HL-60 (cell line): ENCODE measurements around the gene CCDC88C.
A peak's percentile ranks its signal among the peaks of the same experiment; 100 is the strongest.

Source experiments
- DNase-seq, 2 experiments: peaks; one replicate each; pipeline ENCODE4 v3.0.0-alpha.2; 2010 to 2020; ENCODE audit warnings: low read depth in 1 of 2, low spot score in 1 of 2
- H3K27ac ChIP-seq: fragments of 250-450 bp; sonication (Bioruptor Pico); replicated peaks from 2 replicates; pipeline ENCODE4 v1.5.1; 2020; ENCODE audit warnings: mild to moderate bottlenecking, moderate library complexity
- H3K27me3 ChIP-seq: fragments of 250-450 bp; sonication (Bioruptor Pico); 2 replicates; pipeline ENCODE4 v1.5.1; 2021; ENCODE audit warnings: mild to moderate bottlenecking, moderate library complexity; ENCODE audit not compliant: insufficient read depth, poor library complexity, severe bottlenecking
- H3K4me3 ChIP-seq: replicated peaks from 2 replicates; pipeline ENCODE4 v1.5.1; 2011; ENCODE audit warnings: mild to moderate bottlenecking, control low read depth, low read length; ENCODE audit not compliant: insufficient read depth
- CTCF ChIP-seq: IDR thresholded peaks from one replicate; pipeline ENCODE4 v1.5.1; 2011; ENCODE audit warnings: low read length, control low read depth, inconsistent platforms; ENCODE audit not compliant: insufficient read depth
- GABPA ChIP-seq: IDR thresholded peaks from 2 replicates; pipeline ENCODE4 v1.6.1; 2012; ENCODE audit warnings: low read depth
- POLR2AphosphoS5 ChIP-seq: IDR thresholded peaks from 2 replicates; pipeline ENCODE4 v1.6.1; 2012; ENCODE audit warnings: low read depth
- REST ChIP-seq: IDR thresholded peaks from 2 replicates; pipeline ENCODE4 v1.6.1; 2012; ENCODE audit warnings: low read depth; ENCODE audit not compliant: insufficient replicate concordance
- SPI1 ChIP-seq: IDR thresholded peaks from 2 replicates; pipeline ENCODE4 v1.6.1; 2012; ENCODE audit warnings: low read depth, mild to moderate bottlenecking, borderline replicate concordance

Gene CCDC88C

GRCh38 chr14:91371011-91371989 lies 46.3 kb downstream of the CCDC88C start:
- no peak overlapping the region for H3K4me3 ChIP-seq
- no peak overlapping the region for H3K27ac ChIP-seq
- no peak for TF ChIP-seq CTCF
- TF ChIP-seq POLR2AphosphoS5 = no peak
- TF ChIP-seq SPI1 = no peak
- H3K27me3 ChIP-seq = no peaks in the 10 kb centered on the region
- no peak for DNase-seq

- TF ChIP-seq SPI1 (no peak), GABPA (no peak), CTCF (no peak), REST (no peak), POLR2AphosphoS5 (no peak)
- Histone ChIP-seq H3K27ac (no peak overlapping the region), H3K4me3 (no peak overlapping the region), H3K27me3 (no peaks in the 10 kb centered on the region)
- no peak for DNase-seq
These were observed 47.8 kb downstream of the CCDC88C start for GRCh38 chr14:91369628-91370445.

GRCh38 chr14:91368776-91369416 lies 48.7 kb downstream of the CCDC88C start:
- no peak overlapping the region for H3K4me3 ChIP-seq
- DNase-seq = no peak
- peak overlapping the region; percentile 74 for H3K27ac ChIP-seq
- TF ChIP-seq POLR2AphosphoS5 = no peak
- TF ChIP-seq REST = no peak
- no peak for TF ChIP-seq CTCF
- no peak for TF ChIP-seq GABPA
- no peak for TF ChIP-seq SPI1
- H3K27me3 ChIP-seq = no peaks in the 10 kb centered on the region
